Tibial artery (tissue), 4 donors: ENCODE measurements around the gene DCAF12L2.
A peak's percentile ranks its signal among the peaks of the same experiment; 100 is the strongest.
"Not testable (repeated sequence)": the region's sequence is repeated elsewhere in the genome, so short reads cannot be mapped to it uniquely, and the experiment has no call there.

Experiments
- DNase-seq, 2 donors: peaks; one replicate each; pipeline ENCODE4 v3.0.0-alpha.2; 2019
- H3K27ac ChIP-seq, 2 donors: fragments of 200-600 bp; sonication (generic) in 1 of 2; 1 replicate in 1 of 2; 2 replicates in 1 of 2; pipeline ENCODE4 v1.5.1; 2018 to 2019; ENCODE audit warnings: mild to moderate bottlenecking in 1 of 2
- H3K27me3 ChIP-seq, 2 donors: fragments of 200-600 bp; sonication (generic) in 1 of 2; one replicate each; pipeline versions ENCODE4 v1.5.1 to v1.6.0; 2016 to 2019
- H3K36me3 ChIP-seq, 3 donors: fragments of 200-600 bp; sonication (generic) in 2 of 3; one replicate each; pipeline ENCODE4 v1.5.1; 2016 to 2019; ENCODE audit warnings: mild to moderate bottlenecking in 2 of 3
- H3K4me1 ChIP-seq, 4 donors: fragments of 200-600 bp; sonication (generic) in 2 of 4; 1 replicate in 3 of 4; 2 replicates in 1 of 4; pipeline ENCODE4 v1.5.1; 2016 to 2019
- H3K4me3 ChIP-seq, 2 donors: fragments of 200-600 bp; sonication (generic) in 1 of 2; 1 replicate in 1 of 2; 2 replicates in 1 of 2; pipeline ENCODE4 v1.5.1; 2018 to 2019; ENCODE audit warnings: mild to moderate bottlenecking in 2 of 2
- H3K9me3 ChIP-seq, 3 donors: fragments of 200-600 bp; sonication (generic) in 1 of 3; one replicate each; pipeline ENCODE4 v1.5.1; 2016 to 2019
- CTCF ChIP-seq, 2 experiments: fragments of 200-600 bp in 1 of 2; fragments of 450-650 bp in 1 of 2; IDR thresholded peaks; one replicate each; pipeline ENCODE4 v1.5.1; 2017 to 2019; ENCODE audit warnings: antibody characterized with exemption in 2 of 2, mild to moderate bottlenecking in 1 of 2, moderate library complexity in 1 of 2
- intact Hi-C: fragments of 100-400 bp; cut with DNase I; formaldehyde crosslinking; loops from one replicate; pipeline ENCODE4 v1.15.0; 2023; ENCODE audit warnings: low total_unique reads

The DCAF12L2 gene

GRCh38 chrX:126165721-126166461, at the start of gene DCAF12L2:
Gene DCAF12L2 (minus strand): TSS chrX:126166289. CDS start chrX:126165924, 365 bp downstream.
- Histone ChIP-seq H3K27me3 (no peaks in the 10 kb centered on the region), H3K27ac (no peak within 1 kb of the TSS), H3K36me3 (no peaks in the 10 kb centered on the region), H3K9me3 (no peaks in the 10 kb centered on the region), H3K4me3 (peak within 1 kb of the TSS; percentile 47 to 55), H3K4me1 (peaks cover 0 to 4% (median 0%) of the 10 kb centered on the region in 4 donors)
- no peak for DNase-seq
- no peak for TF ChIP-seq CTCF (IDR thresholded peaks at IDR 0.05)
- intact Hi-C loops: no loop called here

- H3K4me3 ChIP-seq, H3K9me3 ChIP-seq, H3K27ac ChIP-seq, DNase-seq, intact Hi-C loops, H3K36me3 ChIP-seq, H3K4me1 ChIP-seq, H3K27me3 ChIP-seq: not testable (repeated sequence)
These were observed 24.8 kb upstream of the DCAF12L2 start for GRCh38 chrX:126190888-126191287.

- intact Hi-C loops: no loop called here
- Histone ChIP-seq H3K27me3 (no peaks in the 10 kb centered on the region), H3K36me3 (no peaks in the 10 kb centered on the region), H3K4me3 (no peak overlapping the region), H3K4me1 (no peaks in the 10 kb centered on the region), H3K27ac (no peak overlapping the region), H3K9me3 (no peaks in the 10 kb centered on the region)
- no peak for DNase-seq
- TF ChIP-seq CTCF (IDR thresholded peaks at IDR 0.05): no peak
These were observed 11.2 kb upstream of the DCAF12L2 start for GRCh38 chrX:126177133-126177840.

GRCh38 chrX:126170720-126171119, 4.6 kb upstream of the DCAF12L2 start:
- no peaks in the 10 kb centered on the region for H3K27me3 ChIP-seq
- intact Hi-C loops: no loop called here
- no peak for DNase-seq
- peaks cover 0 to 4% (median 0%) of the 10 kb centered on the region in 4 donors for H3K4me1 ChIP-seq
- H3K36me3 ChIP-seq: no peaks in the 10 kb centered on the region
- no peak for TF ChIP-seq CTCF (IDR thresholded peaks at IDR 0.05)
- no peak overlapping the region for H3K27ac ChIP-seq
- no peak overlapping the region for H3K4me3 ChIP-seq
- no peaks in the 10 kb centered on the region for H3K9me3 ChIP-seq

- Histone ChIP-seq H3K27ac (no peak overlapping the region), H3K27me3 (no peaks in the 10 kb centered on the region), H3K36me3 (no peaks in the 10 kb centered on the region), H3K9me3 (no peaks in the 10 kb centered on the region), H3K4me3 (no peak overlapping the region), H3K4me1 (peaks cover 0 to 4% (median 0%) of the 10 kb centered on the region in 4 donors)
- intact Hi-C loops: no loop called here
- DNase-seq: no peak
- no peak for TF ChIP-seq CTCF (IDR thresholded peaks at IDR 0.05)
These were observed 1.5 kb upstream of the DCAF12L2 start for GRCh38 chrX:126167560-126167959.

GRCh38 chrX:126165401-126165720, 728 bp downstream of the DCAF12L2 start:
- H3K4me1 ChIP-seq: peaks cover 0 to 4% (median 0%) of the 10 kb centered on the region in 4 donors
- intact Hi-C loops: no loop called here
- H3K27ac ChIP-seq: no peak overlapping the region
- TF ChIP-seq CTCF (IDR thresholded peaks at IDR 0.05): no peak
- no peak for DNase-seq
- H3K9me3 ChIP-seq: no peaks in the 10 kb centered on the region
- no peaks in the 10 kb centered on the region for H3K27me3 ChIP-seq
- H3K4me3 ChIP-seq: peak overlapping the region; percentile 47 to 55
- H3K36me3 ChIP-seq: no peaks in the 10 kb centered on the region
